H54 (cell line): Measurements from ENCODE around the gene CBLN3.
"Not testable (repeated sequence)": the region's sequence is repeated elsewhere in the genome, so short reads cannot be mapped to it uniquely, and the experiment has no call there.

Experiments
- DNase-seq: peaks from one replicate; pipeline ENCODE4 v3.0.0; 2011; ENCODE audit warnings: low spot score, mixed read lengths; ENCODE audit not compliant: insufficient read length
- FAIRE-seq: peaks from 3 replicates; lab custom pipeline; 2011; peaks lifted over from hg19 to GRCh38; lab: Jason Lieb, UNC
- POLR2A ChIP-seq: IDR thresholded peaks from 2 replicates; pipeline ENCODE4 v1.6.1; 2011; ENCODE audit warnings: low read depth, mild to moderate bottlenecking, low read length

CBLN3 gene

DNA sequence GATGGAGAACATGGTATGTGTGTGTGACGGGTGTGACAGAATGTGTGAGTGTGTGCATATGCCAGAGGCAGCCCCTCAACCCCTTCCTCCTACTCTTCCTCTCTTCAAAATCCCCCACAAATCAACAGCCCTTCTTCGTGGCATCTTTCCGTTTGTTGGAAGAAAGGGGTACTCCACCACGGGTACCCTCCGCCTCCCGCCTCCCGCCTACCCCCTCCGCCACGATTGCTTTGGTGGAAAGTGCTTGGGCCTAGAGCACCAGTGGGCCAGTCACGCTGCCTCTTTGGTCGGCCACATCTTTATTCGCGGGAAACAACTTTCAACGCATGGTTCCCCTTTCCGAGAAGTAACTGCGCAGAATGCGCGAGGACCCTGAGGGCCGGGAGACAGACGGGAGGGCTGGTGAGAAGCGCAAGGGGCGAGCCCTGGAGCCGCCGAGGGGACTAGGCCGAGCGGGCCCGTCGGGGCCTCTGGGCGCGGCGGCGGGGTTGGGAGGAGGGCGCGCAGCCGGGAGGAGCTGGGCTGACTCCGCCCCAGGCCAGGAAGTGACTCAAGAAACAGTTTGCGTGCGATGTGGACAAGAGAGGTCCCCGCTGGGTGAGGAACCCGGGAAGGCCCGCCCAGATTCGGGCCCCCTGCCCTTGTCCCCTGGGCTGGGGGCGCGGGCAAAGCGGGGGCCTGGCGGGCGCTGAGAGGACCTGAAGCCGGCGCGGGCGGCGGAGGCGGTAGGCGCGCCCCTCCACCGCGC lies at the start of gene CBLN3, which contains the start of gene KHNYN:
Gene CBLN3 (minus strand): TSS at position 274 of the 748 bp plus-strand sequence. CDS start 614 bp downstream, outside the sequence.
Gene KHNYN (plus strand): TSS at position 560 of the 748 bp plus-strand sequence. CDS start 777 bp downstream, outside the sequence.
- peak; percentile 57; the same call in 1 of the 2 replicates for TF ChIP-seq POLR2A
- DNase-seq (peak; percentile 87), FAIRE-seq (no peak)

DNA sequence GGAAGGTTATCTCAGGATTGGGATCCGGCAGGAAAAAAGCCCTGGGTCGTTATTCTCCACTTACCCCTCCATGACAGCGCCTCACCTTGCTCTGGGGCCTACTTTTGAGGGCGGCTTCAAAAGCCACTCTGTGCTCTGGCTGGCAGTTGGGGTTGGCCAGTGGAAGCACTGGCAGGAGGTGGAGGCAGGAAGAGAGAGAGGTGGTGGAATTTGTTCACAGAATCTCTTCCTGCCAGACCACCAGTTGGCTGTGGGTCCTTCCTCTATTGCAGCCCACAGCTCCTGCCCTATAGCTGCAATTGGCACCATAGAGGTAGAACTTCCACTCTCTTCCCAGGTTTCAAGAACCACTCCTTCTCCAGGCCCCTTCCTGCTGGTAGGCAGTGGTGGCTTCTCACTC lies 45.8 kb upstream of the CBLN3 start:
- TF ChIP-seq POLR2A = no peak
- DNase-seq = no peak

DNA sequence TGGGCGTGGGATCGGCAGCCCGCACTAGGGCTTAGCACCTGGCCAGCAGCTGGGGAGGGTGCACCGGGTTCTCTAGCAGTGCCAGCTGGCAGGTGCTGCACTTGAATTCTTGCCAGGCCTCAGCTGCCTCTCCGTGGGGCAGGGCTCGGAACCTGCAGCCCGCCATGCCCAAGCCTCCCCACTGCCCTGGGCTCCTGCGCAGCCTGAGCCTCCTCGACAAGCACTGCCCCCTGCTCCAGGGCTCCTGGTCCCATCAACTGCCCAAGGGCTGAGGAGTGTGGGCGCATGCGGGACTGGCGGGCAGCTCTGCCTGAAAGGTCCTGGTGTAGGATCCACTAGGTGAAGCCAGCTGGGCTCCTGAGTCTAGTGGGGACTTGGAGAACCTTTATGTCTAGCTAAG lies 43.7 kb upstream of the CBLN3 start:
- TF ChIP-seq POLR2A = no peak
- DNase-seq (no peak), FAIRE-seq (no peak)

More for the DNA sequence above, 45.8 kb upstream of the CBLN3 start:
- FAIRE-seq = no peak

DNA sequence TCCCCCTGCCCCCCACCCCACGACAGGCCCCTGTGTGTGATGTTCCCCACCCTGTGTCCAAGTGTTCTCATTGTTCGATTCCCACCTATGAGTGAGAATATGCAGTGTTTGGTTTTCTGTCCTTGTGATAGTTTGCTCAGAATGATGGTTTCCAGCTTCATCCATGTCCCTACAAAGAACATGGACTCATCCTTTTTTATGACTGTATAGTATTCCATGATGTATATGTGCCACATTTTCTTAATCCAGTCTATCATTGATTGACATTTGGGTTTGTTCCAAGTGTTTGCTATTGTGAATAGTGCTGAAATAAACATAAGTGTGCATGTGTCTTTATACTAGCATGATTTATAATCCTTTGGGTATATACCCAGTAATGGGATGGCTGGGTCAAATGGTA lies 41.0 kb upstream of the CBLN3 start:
- DNase-seq, FAIRE-seq: not testable (repeated sequence)

DNA sequence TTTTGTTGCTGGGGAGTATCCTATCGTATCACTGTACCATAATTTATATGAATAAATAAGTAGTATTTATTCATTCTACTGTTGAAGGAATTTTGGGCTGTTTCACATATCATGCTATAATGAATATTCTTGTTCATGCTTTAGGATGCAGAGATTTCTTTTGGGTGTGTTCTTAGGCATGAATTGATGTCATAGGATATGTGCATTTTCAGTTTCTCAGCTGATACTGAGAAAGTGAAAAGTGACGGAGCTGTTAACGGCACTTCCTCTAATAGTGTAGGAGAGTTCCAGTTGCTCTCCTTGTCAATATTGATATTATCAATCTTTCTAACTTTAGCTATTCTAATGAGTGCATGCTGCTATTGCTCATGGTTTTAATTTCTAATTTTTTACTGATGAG lies 36.3 kb upstream of the CBLN3 start:
- no peak for FAIRE-seq
- DNase-seq = no peak
- TF ChIP-seq POLR2A = no peak

DNA sequence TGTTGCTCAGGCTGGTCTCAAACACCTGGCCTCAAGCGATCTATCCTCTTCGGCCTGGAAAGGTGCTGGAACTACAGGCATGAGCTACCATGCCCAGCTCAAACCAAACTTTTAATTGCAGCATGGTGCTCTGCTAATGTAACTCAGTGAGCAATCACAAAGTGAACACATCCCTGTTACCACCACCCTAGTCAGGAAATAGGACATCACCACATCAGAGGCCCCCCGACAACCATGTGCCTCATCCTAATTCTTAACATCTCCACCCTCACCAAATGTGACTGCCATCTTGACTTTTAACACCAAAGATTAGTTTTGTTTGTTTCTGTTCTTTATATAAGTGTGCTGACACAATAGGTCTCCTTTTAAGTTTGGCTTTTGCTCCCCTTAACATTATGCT lies 35.9 kb upstream of the CBLN3 start:
- TF ChIP-seq POLR2A = no peak
- no peak for DNase-seq
- no peak for FAIRE-seq

DNA sequence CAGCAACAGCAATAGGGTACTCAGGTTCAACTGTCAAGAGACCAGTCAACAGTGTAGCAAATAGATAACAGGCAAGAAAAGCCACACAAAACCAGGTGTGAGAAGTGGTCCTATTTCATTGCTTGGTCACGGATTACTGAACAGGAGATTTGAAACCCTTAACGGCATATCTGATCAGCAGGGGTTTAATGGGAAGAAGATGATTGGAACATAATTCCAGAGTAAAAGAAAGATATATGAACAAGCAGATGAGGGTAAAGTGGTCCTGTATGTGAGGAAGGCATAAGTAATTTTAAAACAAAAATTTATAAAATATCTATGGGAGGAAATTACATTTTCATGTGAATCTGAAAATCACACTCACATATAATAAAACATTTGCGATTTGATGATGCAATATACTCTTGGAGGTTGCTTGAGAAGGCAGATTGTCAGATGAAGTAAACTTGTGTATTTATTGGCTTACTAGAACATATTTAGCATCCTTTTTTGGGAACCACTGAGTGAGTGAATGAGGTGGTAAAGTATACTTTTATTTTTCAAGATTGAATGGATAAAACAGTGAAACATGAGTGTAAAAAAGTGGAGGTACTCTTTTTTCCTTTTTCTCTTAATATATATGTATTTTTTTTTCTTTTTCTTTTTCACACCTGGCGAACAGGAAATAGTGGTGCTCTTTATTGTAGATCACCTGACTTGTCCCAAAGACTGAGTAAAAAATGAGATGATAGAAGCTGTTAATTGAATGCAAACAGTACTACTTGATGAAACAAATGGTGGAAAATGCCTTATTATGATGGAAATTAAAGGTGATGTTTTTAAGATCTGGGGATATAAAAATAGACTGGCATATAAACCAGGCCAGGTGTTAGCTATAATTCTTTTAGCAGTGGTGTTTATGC lies 34.7 kb upstream of the CBLN3 start:
- no peak for FAIRE-seq
- DNase-seq = no peak
- no peak for TF ChIP-seq POLR2A

DNA sequence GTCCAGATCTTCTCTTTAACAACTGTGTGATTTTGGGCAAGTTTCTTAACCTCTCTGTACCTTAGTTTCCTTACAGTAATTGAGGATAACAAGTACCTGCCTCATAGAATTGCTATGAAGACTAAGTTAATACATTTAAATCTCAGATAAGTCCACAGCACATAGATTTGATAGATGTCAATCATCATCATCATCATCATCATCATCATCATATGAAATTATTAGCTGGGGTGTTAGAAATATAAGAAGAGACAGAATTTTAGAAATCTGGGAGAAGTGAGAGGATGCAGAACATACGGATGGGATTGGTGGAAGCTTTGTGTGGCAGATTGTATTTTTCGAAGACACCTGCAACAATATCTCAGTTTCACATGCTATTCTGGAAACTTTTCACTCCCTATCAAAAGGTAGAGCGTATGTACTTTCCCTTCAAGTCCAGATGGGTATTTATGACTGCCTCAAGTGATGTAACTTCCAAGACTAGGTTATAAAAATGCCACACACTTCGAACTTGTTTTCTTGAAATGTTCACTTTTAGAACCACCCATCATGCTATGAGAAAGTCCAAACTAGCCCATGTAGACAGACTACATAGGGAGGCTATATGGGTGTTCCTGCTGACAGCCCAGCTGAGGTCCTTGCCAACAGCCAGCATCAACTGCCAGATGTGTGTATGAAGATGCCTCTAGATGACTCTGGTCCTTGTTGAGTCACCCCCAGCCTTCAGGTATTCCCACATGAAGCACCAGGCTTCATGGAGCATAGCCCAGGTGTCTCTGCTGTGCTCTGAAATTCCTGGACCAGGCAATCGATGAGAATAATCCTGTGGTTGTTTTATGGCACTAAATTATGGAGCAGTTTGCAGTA lies 33.8 kb upstream of the CBLN3 start:
- DNase-seq (no peak), FAIRE-seq (no peak)
- TF ChIP-seq POLR2A = no peak

DNA sequence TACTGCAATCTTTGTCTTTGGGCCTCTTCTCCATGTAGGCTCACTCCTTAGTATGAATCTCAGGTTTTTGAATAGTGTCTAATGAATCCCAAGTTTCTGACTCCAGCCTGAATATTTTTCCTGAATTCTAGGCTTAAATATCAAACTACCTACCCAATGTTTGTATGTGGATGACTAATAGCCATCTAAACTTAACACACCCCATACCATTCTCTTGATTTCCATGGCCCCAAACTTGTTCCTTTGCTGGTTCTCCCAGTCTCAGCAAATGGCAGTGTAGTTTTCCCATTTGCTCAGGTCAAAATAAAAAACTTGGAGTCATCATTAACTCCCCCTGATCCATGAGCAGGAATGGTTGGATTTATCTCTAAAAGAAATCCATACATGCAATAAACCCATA lies 31.9 kb upstream of the CBLN3 start:
- DNase-seq (no peak), FAIRE-seq (no peak)
- no peak for TF ChIP-seq POLR2A

DNA sequence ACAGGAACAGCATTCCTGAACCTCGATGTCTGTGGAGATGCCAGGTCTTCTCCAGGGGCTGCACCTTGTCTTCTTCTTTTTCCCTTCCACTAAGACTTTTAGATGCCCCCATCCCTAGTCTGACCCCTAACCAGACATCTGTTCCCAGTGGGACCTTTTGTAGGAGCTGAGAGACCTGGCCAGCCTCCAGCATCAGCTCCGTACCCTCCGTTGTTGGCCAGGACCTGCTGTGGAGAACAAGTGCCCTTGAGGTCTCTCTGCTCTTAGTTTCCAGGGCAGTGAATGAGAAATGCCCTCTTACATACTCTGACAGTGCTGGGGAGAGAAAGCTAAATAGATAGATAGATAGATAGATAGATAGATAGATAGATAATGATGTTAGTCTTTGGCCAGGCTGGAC lies 29.9 kb upstream of the CBLN3 start:
- DNase-seq (no peak), FAIRE-seq (no peak)
- no peak for TF ChIP-seq POLR2A

DNA sequence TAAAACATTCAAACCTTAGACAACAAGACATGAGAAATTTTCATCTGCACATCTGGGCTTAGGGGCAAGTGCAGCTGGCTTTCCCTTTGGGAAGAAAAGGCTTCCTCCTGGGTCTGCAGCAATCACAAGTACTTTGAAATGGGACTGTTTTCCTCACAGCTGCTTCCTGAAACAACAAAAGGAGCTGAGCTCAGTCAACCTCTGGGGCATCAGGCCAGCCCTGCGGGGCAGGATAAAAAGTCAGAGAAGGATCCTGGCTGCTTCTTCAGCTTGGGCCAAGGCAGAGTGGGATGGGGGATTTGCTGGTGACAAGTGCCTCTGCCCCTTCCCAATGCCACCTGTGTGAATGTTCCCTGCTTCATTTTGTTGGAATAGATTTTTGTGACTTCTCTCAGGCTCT lies 29.3 kb upstream of the CBLN3 start:
- FAIRE-seq (no peak), DNase-seq (no peak)
- no peak for TF ChIP-seq POLR2A

DNA sequence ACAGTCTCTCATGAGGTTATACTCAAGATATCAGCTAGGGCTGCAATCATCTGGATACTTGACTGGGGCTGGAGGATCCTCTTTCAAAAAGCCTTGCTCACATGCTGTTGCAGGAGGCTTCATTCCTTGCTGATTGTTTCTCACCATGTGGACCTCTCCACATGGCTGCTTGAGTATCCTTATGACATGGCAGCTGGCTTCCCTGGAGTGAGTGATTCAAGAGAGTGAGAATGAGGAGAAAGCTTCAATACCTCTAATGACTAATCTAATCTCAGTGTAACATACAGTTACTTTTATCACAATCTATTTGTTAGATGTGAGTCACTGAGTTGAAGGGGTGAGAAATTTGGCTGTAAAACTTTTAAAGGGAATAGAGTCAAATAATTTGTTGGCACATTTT lies 27.5 kb upstream of the CBLN3 start:
- no peak for FAIRE-seq
- DNase-seq = no peak
- TF ChIP-seq POLR2A = no peak

DNA sequence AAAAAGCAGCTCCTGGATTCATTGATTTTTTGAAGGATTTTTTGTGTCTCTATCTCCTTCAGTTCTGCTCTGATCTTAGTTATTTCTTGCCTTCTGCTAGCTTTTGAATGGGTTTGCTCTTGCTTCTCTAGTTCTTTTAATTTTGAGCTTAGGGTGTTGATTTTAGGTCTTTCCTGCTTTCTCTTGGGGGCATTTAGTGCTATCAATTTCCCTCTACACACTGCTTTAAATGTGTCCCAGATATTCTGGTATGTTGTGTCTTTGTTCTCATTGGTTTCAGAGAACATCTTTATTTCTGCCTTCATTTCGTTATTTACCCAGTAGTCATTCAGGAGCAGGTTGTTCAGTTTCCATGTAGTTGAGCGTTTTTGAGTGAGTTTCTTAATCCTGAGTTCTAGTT lies 21.4 kb upstream of the CBLN3 start:
- not testable (repeated sequence) for FAIRE-seq, DNase-seq

DNA sequence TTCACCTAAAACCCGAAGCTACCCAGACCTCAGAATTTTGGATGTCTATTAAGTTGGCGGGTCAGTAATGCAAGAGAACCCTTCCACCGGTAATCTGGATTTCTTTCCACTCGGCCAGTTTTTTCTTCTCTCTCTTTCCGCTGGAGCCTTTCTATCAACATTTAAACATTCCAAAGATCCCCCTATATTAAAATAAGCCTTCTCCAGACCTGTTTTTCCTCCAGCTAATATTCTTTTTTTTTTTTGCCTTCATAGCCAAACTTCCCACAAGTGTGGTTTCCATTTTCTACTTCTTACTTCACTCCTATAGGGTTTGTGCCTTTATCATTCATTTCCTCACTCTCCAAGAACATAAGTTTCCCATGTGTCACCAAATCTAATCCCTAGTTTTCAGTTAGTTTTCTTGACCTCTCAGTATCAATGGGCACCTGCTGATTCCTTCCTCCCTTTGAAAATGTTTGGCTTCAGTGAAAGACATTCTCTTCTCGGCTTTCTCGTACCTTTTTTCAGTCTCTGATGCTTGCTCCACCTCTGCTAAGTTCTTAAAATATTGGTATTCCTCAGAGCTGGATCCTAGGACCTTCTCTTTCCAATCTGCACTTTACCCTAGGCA lies 13.7 kb upstream of the CBLN3 start:
- no peak for TF ChIP-seq POLR2A

More for the DNA sequence above, 13.7 kb upstream of the CBLN3 start:
- FAIRE-seq (no peak), DNase-seq (no peak)
